ENCODE data around the gene AAK1.

The AAK1 gene

GRCh38 chr2:69491864-69492263, 151.7 kb downstream of the AAK1 start:
- Histone ChIP-seq H3K23ac (ENCODE audit: low read depth, low read length, poor library complexity) (no peak overlapping the region), H3K14ac (ENCODE audit: low read length) (no peak overlapping the region), H3K27me3 (ENCODE audit: control insufficient read depth in 3 of 3, insufficient read depth in 3 of 3, low read depth in 1 of 3, low read length in 3 of 3) (no peaks in the 10 kb centered on the region), H4K91ac (ENCODE audit: low read depth, low read length, poor library complexity) (no peak overlapping the region), H3K36me3 (replicated peaks in 1 of 2; ENCODE audit: control insufficient read depth in 2 of 2, insufficient read depth in 2 of 2, low read length in 2 of 2) (peaks cover 0 to 16% of the 10 kb centered on the region in 2 donors), H2BK120ac (ENCODE audit: low read depth, low read length) (no peak overlapping the region), H2BK5ac (ENCODE audit: low read length) (no peak overlapping the region), H3K18ac (ENCODE audit: low read length) (no peak overlapping the region), H3K9ac (ENCODE audit: low read depth, low read length, poor library complexity) (no peak overlapping the region), H3K27ac (replicated peaks; ENCODE audit: low read length) (no peak overlapping the region), H3K4ac (ENCODE audit: low read length) (no peak overlapping the region), H2BK12ac (ENCODE audit: low read length) (no peak overlapping the region), H2AK5ac (ENCODE audit: low read depth, low read length) (no peak overlapping the region), H3K4me3 (ENCODE audit: low read length in 2 of 2) (no peak overlapping the region), H2BK15ac (ENCODE audit: low read length) (no peak overlapping the region), H3K4me2 (ENCODE audit: insufficient read depth, low read length, poor library complexity, severe bottlenecking) (no peak overlapping the region), H3K9me3 (replicated peaks in 1 of 2; ENCODE audit: control insufficient read depth in 2 of 2, insufficient read depth in 1 of 2, low read depth in 1 of 2, low read length in 2 of 2) (no peaks in the 10 kb centered on the region), H2AFZ (ENCODE audit: low read length) (no peak overlapping the region), H3K79me1 (ENCODE audit: low read depth, low read length) (no peaks in the 10 kb centered on the region), H4K8ac (ENCODE audit: low read depth, low read length) (no peak overlapping the region), H3K4me1 (ENCODE audit: control insufficient read depth in 2 of 2, insufficient read depth in 1 of 2, low read depth in 1 of 2, low read length in 2 of 2) (peaks cover 0 to 13% of the 10 kb centered on the region in 2 donors)
- no CpG with 5 or more reads among the region's 4 CpGs for WGBS, 2 donors (ENCODE audit: extremely low coverage in 2 of 2, insufficient read length in 2 of 2, insufficient replicate concordance in 1 of 2)
- DNase-seq (ENCODE audit: low spot score): no peak

GRCh38 chr2:69490486-69490885, 153.1 kb downstream of the AAK1 start:
- H3K27me3 ChIP-seq (ENCODE audit: control insufficient read depth in 3 of 3, insufficient read depth in 3 of 3, low read depth in 1 of 3, low read length in 3 of 3): no peaks in the 10 kb centered on the region
- no peak overlapping the region for H4K91ac ChIP-seq (ENCODE audit: low read depth, low read length, poor library complexity)
- no peak overlapping the region for H2BK15ac ChIP-seq (ENCODE audit: low read length)
- H2AK5ac ChIP-seq (ENCODE audit: low read depth, low read length): no peak overlapping the region
- no peak overlapping the region for H3K4me2 ChIP-seq (ENCODE audit: insufficient read depth, low read length, poor library complexity, severe bottlenecking)
- H3K4me1 ChIP-seq (ENCODE audit: control insufficient read depth in 2 of 2, insufficient read depth in 1 of 2, low read depth in 1 of 2, low read length in 2 of 2): peaks cover 0 to 11% of the 10 kb centered on the region in 2 donors
- no peak for DNase-seq (ENCODE audit: low spot score)
- H4K8ac ChIP-seq (ENCODE audit: low read depth, low read length): no peak overlapping the region
- H3K14ac ChIP-seq (ENCODE audit: low read length): no peak overlapping the region
- H3K27ac ChIP-seq (replicated peaks; ENCODE audit: low read length): no peak overlapping the region
- no peaks in the 10 kb centered on the region for H3K79me1 ChIP-seq (ENCODE audit: low read depth, low read length)
- no peak overlapping the region for H3K18ac ChIP-seq (ENCODE audit: low read length)
- WGBS, 2 donors (ENCODE audit: extremely low coverage in 2 of 2, insufficient read length in 2 of 2, insufficient replicate concordance in 1 of 2): no CpG with 5 or more reads among the region's 1 CpG
- no peak overlapping the region for H2AFZ ChIP-seq (ENCODE audit: low read length)
- H3K9me3 ChIP-seq (replicated peaks in 1 of 2; ENCODE audit: control insufficient read depth in 2 of 2, insufficient read depth in 1 of 2, low read depth in 1 of 2, low read length in 2 of 2): no peaks in the 10 kb centered on the region
- no peak overlapping the region for H3K4me3 ChIP-seq (ENCODE audit: low read length in 2 of 2)
- H3K36me3 ChIP-seq (replicated peaks in 1 of 2; ENCODE audit: control insufficient read depth in 2 of 2, insufficient read depth in 2 of 2, low read length in 2 of 2): peaks cover 0 to 19% of the 10 kb centered on the region in 2 donors
- no peak overlapping the region for H3K9ac ChIP-seq (ENCODE audit: low read depth, low read length, poor library complexity)
- no peak overlapping the region for H2BK5ac ChIP-seq (ENCODE audit: low read length)
- H2BK12ac ChIP-seq (ENCODE audit: low read length): no peak overlapping the region
- no peak overlapping the region for H3K23ac ChIP-seq (ENCODE audit: low read depth, low read length, poor library complexity)
- H2BK120ac ChIP-seq (ENCODE audit: low read depth, low read length): no peak overlapping the region
- H3K4ac ChIP-seq (ENCODE audit: low read length): no peak overlapping the region

GRCh38 chr2:69489793-69490192, 153.7 kb downstream of the AAK1 start:
- Histone ChIP-seq H4K8ac (ENCODE audit: low read depth, low read length) (no peak overlapping the region), H3K9ac (ENCODE audit: low read depth, low read length, poor library complexity) (no peak overlapping the region), H2BK120ac (ENCODE audit: low read depth, low read length) (no peak overlapping the region), H3K18ac (ENCODE audit: low read length) (no peak overlapping the region), H3K14ac (ENCODE audit: low read length) (no peak overlapping the region), H3K4me3 (ENCODE audit: low read length in 2 of 2) (no peak overlapping the region), H4K91ac (ENCODE audit: low read depth, low read length, poor library complexity) (no peak overlapping the region), H2BK12ac (ENCODE audit: low read length) (no peak overlapping the region), H3K36me3 (replicated peaks in 1 of 2; ENCODE audit: control insufficient read depth in 2 of 2, insufficient read depth in 2 of 2, low read length in 2 of 2) (peaks cover 0 to 19% of the 10 kb centered on the region in 2 donors), H3K23ac (ENCODE audit: low read depth, low read length, poor library complexity) (no peak overlapping the region), H2AK5ac (ENCODE audit: low read depth, low read length) (no peak overlapping the region), H3K4me1 (ENCODE audit: control insufficient read depth in 2 of 2, insufficient read depth in 1 of 2, low read depth in 1 of 2, low read length in 2 of 2) (peaks cover 0 to 6% of the 10 kb centered on the region in 2 donors), H2AFZ (ENCODE audit: low read length) (no peak overlapping the region), H3K27ac (replicated peaks; ENCODE audit: low read length) (no peak overlapping the region), H3K79me1 (ENCODE audit: low read depth, low read length) (no peaks in the 10 kb centered on the region), H3K4me2 (ENCODE audit: insufficient read depth, low read length, poor library complexity, severe bottlenecking) (no peak overlapping the region), H2BK15ac (ENCODE audit: low read length) (no peak overlapping the region), H2BK5ac (ENCODE audit: low read length) (no peak overlapping the region), H3K9me3 (replicated peaks in 1 of 2; ENCODE audit: control insufficient read depth in 2 of 2, insufficient read depth in 1 of 2, low read depth in 1 of 2, low read length in 2 of 2) (no peaks in the 10 kb centered on the region), H3K4ac (ENCODE audit: low read length) (no peak overlapping the region), H3K27me3 (ENCODE audit: control insufficient read depth in 3 of 3, insufficient read depth in 3 of 3, low read depth in 1 of 3, low read length in 3 of 3) (no peaks in the 10 kb centered on the region)
- no peak for DNase-seq (ENCODE audit: low spot score)
- no CpG with 5 or more reads among the region's 6 CpGs for WGBS, 2 donors (ENCODE audit: extremely low coverage in 2 of 2, insufficient read length in 2 of 2, insufficient replicate concordance in 1 of 2)

GRCh38 chr2:69483696-69484095, 159.8 kb downstream of the AAK1 start:
- Histone ChIP-seq H3K23ac (ENCODE audit: low read depth, low read length, poor library complexity) (no peak overlapping the region), H2AFZ (ENCODE audit: low read length) (no peak overlapping the region), H3K27ac (replicated peaks; ENCODE audit: low read length) (no peak overlapping the region), H3K4ac (ENCODE audit: low read length) (no peak overlapping the region), H2BK12ac (ENCODE audit: low read length) (no peak overlapping the region), H3K18ac (ENCODE audit: low read length) (no peak overlapping the region), H3K36me3 (replicated peaks in 1 of 2; ENCODE audit: control insufficient read depth in 2 of 2, insufficient read depth in 2 of 2, low read length in 2 of 2) (peaks cover 0 to 10% of the 10 kb centered on the region in 2 donors), H3K9me3 (replicated peaks in 1 of 2; ENCODE audit: control insufficient read depth in 2 of 2, insufficient read depth in 1 of 2, low read depth in 1 of 2, low read length in 2 of 2) (no peaks in the 10 kb centered on the region), H2BK5ac (ENCODE audit: low read length) (no peak overlapping the region), H4K91ac (ENCODE audit: low read depth, low read length, poor library complexity) (no peak overlapping the region), H3K4me3 (ENCODE audit: low read length in 2 of 2) (no peak overlapping the region), H2AK5ac (ENCODE audit: low read depth, low read length) (no peak overlapping the region), H4K8ac (ENCODE audit: low read depth, low read length) (no peak overlapping the region), H3K4me2 (ENCODE audit: insufficient read depth, low read length, poor library complexity, severe bottlenecking) (no peak overlapping the region), H3K14ac (ENCODE audit: low read length) (no peak overlapping the region), H2BK120ac (ENCODE audit: low read depth, low read length) (no peak overlapping the region), H3K79me1 (ENCODE audit: low read depth, low read length) (no peaks in the 10 kb centered on the region), H2BK15ac (ENCODE audit: low read length) (no peak overlapping the region), H3K27me3 (ENCODE audit: control insufficient read depth in 3 of 3, insufficient read depth in 3 of 3, low read depth in 1 of 3, low read length in 3 of 3) (no peaks in the 10 kb centered on the region), H3K9ac (ENCODE audit: low read depth, low read length, poor library complexity) (no peak overlapping the region), H3K4me1 (ENCODE audit: control insufficient read depth in 2 of 2, insufficient read depth in 1 of 2, low read depth in 1 of 2, low read length in 2 of 2) (peaks cover 0 to 3% of the 10 kb centered on the region in 2 donors)
- WGBS, 2 donors (ENCODE audit: extremely low coverage in 2 of 2, insufficient read length in 2 of 2, insufficient replicate concordance in 1 of 2): no CpG with 5 or more reads among the region's 3 CpGs
- no peak for DNase-seq (ENCODE audit: low spot score)

Measured in neuronal stem cell (in vitro differentiated cells).